WI38 (cell line): Measurements from ENCODE around the gene PRDM16.
"Not testable (repeated sequence)": the region's sequence is repeated elsewhere in the genome, so short reads cannot be mapped to it uniquely, and the experiment has no call there.

ENCODE experiments used
- H3K4me3 ChIP-seq: 2 replicates; pipeline ENCODE4 v1.5.1; 2011; ENCODE audit warnings: low read depth, mild to moderate bottlenecking, control low read depth, low read length
- CTCF ChIP-seq: IDR thresholded peaks from 2 replicates; pipeline ENCODE4 v1.5.1; 2012; ENCODE audit warnings: low read depth, mild to moderate bottlenecking, control low read depth, low read length

PRDM16 gene

GRCh38 chr1:3236955-3237354, 168.0 kb downstream of the PRDM16 start:
- H3K4me3 ChIP-seq = no peak overlapping the region
- no peak for TF ChIP-seq CTCF

- TF ChIP-seq CTCF = no peak
- H3K4me3 ChIP-seq = no peak overlapping the region
These were observed 168.6 kb downstream of the PRDM16 start for GRCh38 chr1:3237570-3237969.

GRCh38 chr1:3237994-3238702, 169.1 kb downstream of the PRDM16 start:
- no peak overlapping the region for H3K4me3 ChIP-seq
- TF ChIP-seq CTCF = no peak

GRCh38 chr1:3238703-3239278, 169.8 kb downstream of the PRDM16 start:
- TF ChIP-seq CTCF = no peak

GRCh38 chr1:3239991-3240390, 171.0 kb downstream of the PRDM16 start:
- H3K4me3 ChIP-seq = not testable (repeated sequence)

More at GRCh38 chr1:3238703-3239278, 169.8 kb downstream of the PRDM16 start:
- no peak overlapping the region for H3K4me3 ChIP-seq

GRCh38 chr1:3240524-3241235, 171.7 kb downstream of the PRDM16 start:
- no peak overlapping the region for H3K4me3 ChIP-seq
- TF ChIP-seq CTCF = no peak

- no peak for TF ChIP-seq CTCF
- H3K4me3 ChIP-seq = no peak overlapping the region
These were observed 172.2 kb downstream of the PRDM16 start for GRCh38 chr1:3241236-3241550.
